Activated gamma-delta T cell treated with anti-CD3 and anti-CD28 coated beads, Interleukin-2, amount 50 U/mL, for 16 hours (primary cell): ENCODE measurements around the gene GRID2IP.
A peak's percentile ranks its signal among the peaks of the same experiment; 100 is the strongest.

ENCODE experiments used
- DNase-seq: peaks from one replicate; pipeline ENCODE4 v3.0.0-alpha.2; 2020; ENCODE audit warnings: low read depth

GRID2IP gene

DNA sequence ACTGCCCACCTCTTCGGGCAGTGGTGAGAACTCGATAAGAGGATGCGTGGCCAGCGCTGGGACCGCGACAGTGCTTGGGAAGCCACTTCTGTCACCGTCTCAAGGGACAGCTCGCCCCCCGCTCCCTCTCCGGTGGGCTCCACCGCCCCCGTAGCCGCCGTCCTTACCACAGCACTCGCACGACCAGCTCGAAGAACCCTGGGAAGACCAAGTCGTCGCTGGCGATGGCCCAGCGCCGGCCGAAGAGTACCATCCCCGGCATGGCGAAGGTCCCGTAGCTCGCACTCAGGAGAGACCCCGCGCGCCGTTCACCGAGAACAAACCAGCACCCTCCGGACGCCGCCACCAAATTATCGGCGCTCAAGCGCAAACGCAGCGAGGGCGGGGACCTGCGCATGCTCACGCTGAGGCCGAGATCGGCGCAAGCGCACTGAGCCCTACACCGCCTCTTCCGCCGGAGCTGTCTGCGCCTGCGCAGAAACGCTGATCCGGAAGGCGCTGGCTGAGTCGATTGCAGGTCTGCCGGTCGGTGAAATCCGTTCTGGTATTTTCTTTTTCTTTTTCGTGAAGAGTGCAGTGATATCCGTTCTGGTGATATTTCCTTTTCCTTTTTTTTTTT lies 103.6 kb downstream of the GRID2IP start, which contains the start of gene DAGLB:
Gene DAGLB, minus strand, starts transcription at position 374 of the 619 bp plus-strand sequence. Its CDS starts 112 bp downstream, at position 262.
- peak; percentile 93 for DNase-seq
